WTC11 (cell line): ENCODE results near the gene KCNIP4.

Source experiments
- CTCF ChIP-seq: fragments of 200-600 bp; IDR thresholded peaks from 2 replicates; pipeline ENCODE4 v1.8.0; 2022; ENCODE audit warnings: antibody characterized with exemption
- ESRRA ChIP-seq: sonication (generic); formaldehyde crosslinking; IDR thresholded peaks from 2 replicates; pipeline ENCODE4 v1.8.1; 2022; ENCODE audit warnings: mild to moderate bottlenecking, missing genetic modification reagents, borderline replicate concordance
- ETV6 ChIP-seq: sonication (generic); formaldehyde crosslinking; IDR thresholded peaks from 2 replicates; pipeline ENCODE4 v1.8.1; 2022; ENCODE audit warnings: mild to moderate bottlenecking, missing genetic modification reagents
- KAT7 ChIP-seq: sonication (generic); formaldehyde crosslinking; IDR thresholded peaks from 2 replicates; pipeline ENCODE4 v1.8.1; 2023; ENCODE audit warnings: missing genetic modification reagents, mild to moderate bottlenecking, borderline replicate concordance
- MXD4 ChIP-seq: fragments of 250-450 bp; sonication (Bioruptor Pico); IDR thresholded peaks from 2 replicates; pipeline ENCODE4 v1.8.0; 2021; ENCODE audit warnings: mild to moderate bottlenecking, moderate library complexity, borderline replicate concordance
- NFYB ChIP-seq: sonication (generic); formaldehyde crosslinking; conservative IDR thresholded peaks from 2 replicates; pipeline ENCODE4 v1.8.0; 2022; ENCODE audit warnings: low read depth, missing genetic modification reagents
- PRDM15 ChIP-seq: sonication (generic); formaldehyde crosslinking; IDR thresholded peaks from 2 replicates; pipeline ENCODE4 v1.8.0; 2022; ENCODE audit warnings: missing genetic modification reagents
- SP1 ChIP-seq: sonication (generic); formaldehyde crosslinking; conservative IDR thresholded peaks from 2 replicates; pipeline ENCODE4 v1.8.1; 2022; ENCODE audit warnings: missing genetic modification reagents
- TEAD1 ChIP-seq: sonication (generic); formaldehyde crosslinking; IDR thresholded peaks from 2 replicates; pipeline ENCODE4 v1.8.0; 2022; ENCODE audit warnings: mild to moderate bottlenecking, missing genetic modification reagents
- USF2 ChIP-seq: sonication (generic); formaldehyde crosslinking; IDR thresholded peaks from 2 replicates; pipeline ENCODE4 v1.8.1; 2023; ENCODE audit warnings: mild to moderate bottlenecking, missing genetic modification reagents, moderate library complexity
- ZBTB21 ChIP-seq: sonication (generic); formaldehyde crosslinking; IDR thresholded peaks from 2 replicates; pipeline ENCODE4 v1.8.1; 2023; ENCODE audit warnings: mild to moderate bottlenecking, missing genetic modification reagents, borderline replicate concordance
- ZNF121 ChIP-seq: sonication (generic); formaldehyde crosslinking; IDR thresholded peaks from 2 replicates; pipeline ENCODE4 v1.8.0; 2023; ENCODE audit warnings: missing genetic modification reagents
- ZNF416 ChIP-seq: fragments of 250-450 bp; sonication (Bioruptor Pico); IDR thresholded peaks from 2 replicates; pipeline ENCODE4 v1.9.0; 2021; ENCODE audit warnings: mild to moderate bottlenecking, inconsistent platforms
- ZNF512 ChIP-seq: sonication (generic); formaldehyde crosslinking; IDR thresholded peaks from 2 replicates; pipeline ENCODE4 v1.8.1; 2022; ENCODE audit warnings: missing genetic modification reagents, borderline replicate concordance

GRCh38 chr4:21271439-21272052 lies 677.0 kb downstream of the KCNIP4 start:
- TF ChIP-seq ESRRA (CRISPR knock-in tag) (no peak), CTCF (no peak), PRDM15 (no peak), NFYB (no peak), MXD4 (no peak), SP1 (CRISPR knock-in tag) (no peak), ZNF416 (CRISPR knock-in tag) (no peak), ZBTB21 (no peak), USF2 (CRISPR knock-in tag) (no peak), ETV6 (CRISPR knock-in tag) (no peak), TEAD1 (CRISPR knock-in tag) (no peak), ZNF121 (CRISPR knock-in tag) (no peak), KAT7 (CRISPR knock-in tag) (no peak), ZNF512 (CRISPR knock-in tag) (no peak)
